Gastroesophageal sphincter (tissue), 4 donors: ENCODE data around the gene LHX2. TPM values are rescaled to one million over a fixed set of nuclear protein-coding genes. Genes with fewer than 3 reads are reported as not detected.

Experiments used
- ATAC-seq: fragments of 150-250 bp; one replicate; pipeline ENCODE4 v1.9.1; 2016; ENCODE audit warnings: mild to moderate bottlenecking, moderate library complexity
- H3K27ac ChIP-seq, 4 donors: fragments of 200-600 bp; sonication (generic) in 3 of 4; 1 replicate in 3 of 4; 2 replicates in 1 of 4; pipeline ENCODE4 v1.5.1; 2016 to 2019
- H3K27me3 ChIP-seq: fragments of 200-600 bp; sonication (generic); one replicate; pipeline ENCODE4 v1.5.1; 2019
- H3K36me3 ChIP-seq, 2 donors: fragments of 200-600 bp; sonication (generic); one replicate each; pipeline ENCODE4 v1.5.1; 2019; ENCODE audit warnings: control low read depth in 1 of 2
- H3K4me1 ChIP-seq, 3 donors: fragments of 200-600 bp; sonication (generic); 1 replicate in 2 of 3; 2 replicates in 1 of 3; pipeline ENCODE4 v1.5.1; 2016 to 2019; ENCODE audit warnings: control low read depth in 2 of 3
- H3K4me3 ChIP-seq, 2 donors: fragments of 200-600 bp; sonication (generic); one replicate each; pipeline ENCODE4 v1.5.1; 2019; ENCODE audit warnings: mild to moderate bottlenecking in 1 of 2, moderate library complexity in 1 of 2
- H3K9me3 ChIP-seq, 3 donors: fragments of 200-600 bp; sonication (generic); one replicate each; pipeline ENCODE4 v1.5.1; 2017 to 2019; ENCODE audit warnings: control low read depth in 2 of 3
- EP300 ChIP-seq: sonication (generic); formaldehyde crosslinking; IDR thresholded peaks from one replicate; pipeline ENCODE4 v1.6.1; 2017; ENCODE audit warnings: antibody characterized with exemption, mild to moderate bottlenecking
- POLR2A ChIP-seq, 2 donors: fragments of 450-650 bp; IDR thresholded peaks; one replicate each; pipeline ENCODE4 v1.6.1; 2017; ENCODE audit warnings: antibody characterized with exemption in 2 of 2, mild to moderate bottlenecking in 2 of 2, moderate library complexity in 1 of 2
- POLR2AphosphoS5 ChIP-seq: sonication (generic); formaldehyde crosslinking; IDR thresholded peaks from one replicate; pipeline ENCODE4 v1.6.1; 2017; ENCODE audit warnings: antibody characterized with exemption
- WGBS, 2 donors: methylation state at CpG; one replicate each; pipeline ENCODE4 v1.1.5; 2018; ENCODE audit warnings: low coverage in 1 of 2; 5-methylcytosine and 5-hydroxymethylcytosine counted together
- total RNA-seq, 4 donors: library from RNA; depleted of rRNA; stranded (reverse); fragments of >200 nt; gene quantifications; one replicate each; pipeline ENCODE4 v1.1.0, GENCODE V29; 2016
- TF ChIP-seq, protein P1 (sequence below), 4 experiments: fragments of 200-600 bp in 2 of 4; fragments of 450-650 bp in 2 of 4; sonication (generic) in 1 of 4; IDR thresholded peaks; one replicate each; pipeline ENCODE4 v1.5.1; 2017 to 2019; ENCODE audit warnings: antibody characterized with exemption in 4 of 4, mild to moderate bottlenecking in 2 of 4, moderate library complexity in 2 of 4

The LHX2 gene
- total RNA-seq, 4 donors from 2014 or later: not detected

GRCh38 chr9:124020520-124021384 is 9.2 kb downstream of the LHX2 start:
- peaks cover 100% of the 10 kb centered on the region for H3K27me3 ChIP-seq
- TF ChIP-seq POLR2AphosphoS5 (no peak), POLR2A (IDR thresholded peaks at IDR 0.05) (no peak), EP300 (no peak)
- TF ChIP-seq, protein P1, sequence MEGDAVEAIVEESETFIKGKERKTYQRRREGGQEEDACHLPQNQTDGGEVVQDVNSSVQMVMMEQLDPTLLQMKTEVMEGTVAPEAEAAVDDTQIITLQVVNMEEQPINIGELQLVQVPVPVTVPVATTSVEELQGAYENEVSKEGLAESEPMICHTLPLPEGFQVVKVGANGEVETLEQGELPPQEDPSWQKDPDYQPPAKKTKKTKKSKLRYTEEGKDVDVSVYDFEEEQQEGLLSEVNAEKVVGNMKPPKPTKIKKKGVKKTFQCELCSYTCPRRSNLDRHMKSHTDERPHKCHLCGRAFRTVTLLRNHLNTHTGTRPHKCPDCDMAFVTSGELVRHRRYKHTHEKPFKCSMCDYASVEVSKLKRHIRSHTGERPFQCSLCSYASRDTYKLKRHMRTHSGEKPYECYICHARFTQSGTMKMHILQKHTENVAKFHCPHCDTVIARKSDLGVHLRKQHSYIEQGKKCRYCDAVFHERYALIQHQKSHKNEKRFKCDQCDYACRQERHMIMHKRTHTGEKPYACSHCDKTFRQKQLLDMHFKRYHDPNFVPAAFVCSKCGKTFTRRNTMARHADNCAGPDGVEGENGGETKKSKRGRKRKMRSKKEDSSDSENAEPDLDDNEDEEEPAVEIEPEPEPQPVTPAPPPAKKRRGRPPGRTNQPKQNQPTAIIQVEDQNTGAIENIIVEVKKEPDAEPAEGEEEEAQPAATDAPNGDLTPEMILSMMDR (IDR thresholded peaks at IDR 0.05): no peak
- H3K9me3 ChIP-seq: no peaks in the 10 kb centered on the region
- H3K27ac ChIP-seq: no peak overlapping the region
- no peaks in the 10 kb centered on the region for H3K36me3 ChIP-seq
- H3K4me3 ChIP-seq: no peak overlapping the region
- WGBS, 2 donors: 10 to 14% methylated on average over 13 to 15 of the region's 31 CpGs
- peaks cover 0 to 38% (median 29%) of the 10 kb centered on the region in 3 donors for H3K4me1 ChIP-seq
- no peak for ATAC-seq

GRCh38 chr9:124021385-124021769 is 9.8 kb downstream of the LHX2 start:
- no peak overlapping the region for H3K27ac ChIP-seq
- TF ChIP-seq, protein P1 (IDR thresholded peaks at IDR 0.05): no peak
- TF ChIP-seq POLR2A (IDR thresholded peaks at IDR 0.05) (no peak), EP300 (no peak), POLR2AphosphoS5 (no peak)
- peaks cover 98% of the 10 kb centered on the region for H3K27me3 ChIP-seq
- H3K9me3 ChIP-seq: no peaks in the 10 kb centered on the region
- WGBS, 2 donors: 19 to 20% methylated on average over 5 of the region's 5 CpGs
- ATAC-seq: no peak
- no peak overlapping the region for H3K4me3 ChIP-seq
- H3K4me1 ChIP-seq: peaks cover 0 to 32% (median 24%) of the 10 kb centered on the region in 3 donors
- no peaks in the 10 kb centered on the region for H3K36me3 ChIP-seq

DNA sequence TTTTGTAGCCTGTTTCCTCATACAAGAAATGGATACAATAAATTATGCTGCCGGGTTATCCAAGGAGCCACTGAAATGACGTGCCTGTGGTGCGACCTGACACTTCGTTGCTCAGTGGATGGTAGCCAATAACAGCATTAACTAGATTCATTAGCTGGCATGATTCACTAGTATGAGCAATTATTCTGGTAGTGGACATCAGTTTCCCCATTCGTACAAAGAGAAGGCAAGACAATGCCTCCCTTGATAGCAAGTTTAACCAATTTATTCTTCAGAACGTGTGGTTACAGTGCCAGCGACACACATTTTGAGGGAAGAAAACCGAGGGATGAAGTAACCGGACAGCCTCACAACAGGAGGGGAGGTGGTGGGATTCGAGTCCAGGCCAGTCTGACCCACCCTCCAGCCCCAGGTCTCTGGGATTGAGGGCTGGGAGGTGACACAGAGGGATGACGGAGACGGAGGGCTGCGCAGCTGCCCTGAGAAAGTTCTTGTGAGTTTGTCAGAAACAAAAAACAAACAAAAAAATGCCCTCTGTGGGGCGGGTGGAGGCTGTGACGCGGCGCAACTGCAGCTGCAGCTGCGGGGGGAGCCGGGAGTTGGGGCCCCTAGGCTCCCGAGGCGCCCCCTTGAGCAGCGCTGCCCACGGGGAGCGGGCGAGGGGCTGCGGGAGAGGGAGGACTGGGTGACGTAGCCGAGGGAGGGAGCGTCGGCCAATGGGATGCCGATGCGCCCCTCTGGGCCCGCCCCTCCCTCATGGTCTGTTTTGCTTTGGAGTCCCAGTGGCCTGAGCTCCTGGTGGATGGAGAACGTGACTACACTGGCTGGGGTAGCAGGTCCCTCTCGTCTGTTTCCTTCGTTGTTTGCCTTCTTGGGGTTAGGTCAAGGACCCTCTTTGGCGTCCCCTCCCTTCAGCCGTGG is 10.9 kb downstream of the LHX2 start:
- 5 to 8% methylated on average over 27 to 28 of the region's 38 CpGs for WGBS, 2 donors
- TF ChIP-seq POLR2AphosphoS5 (no peak), POLR2A (IDR thresholded peaks at IDR 0.05) (no peak), EP300 (no peak)
- TF ChIP-seq, protein P1 (IDR thresholded peaks at IDR 0.05): no peak
- Histone ChIP-seq H3K4me1 (peaks cover 0 to 21% (median 14%) of the 10 kb centered on the region in 3 donors), H3K9me3 (no peaks in the 10 kb centered on the region), H3K27ac (no peak overlapping the region), H3K4me3 (no peak overlapping the region), H3K27me3 (peaks cover 89% of the 10 kb centered on the region), H3K36me3 (no peaks in the 10 kb centered on the region)
- no peak for ATAC-seq

- Histone ChIP-seq H3K27ac (no peak overlapping the region), H3K27me3 (peaks cover 84% of the 10 kb centered on the region), H3K36me3 (no peaks in the 10 kb centered on the region), H3K4me3 (no peak overlapping the region), H3K4me1 (peaks cover 0 to 6% (median 0%) of the 10 kb centered on the region in 3 donors), H3K9me3 (no peaks in the 10 kb centered on the region)
- ATAC-seq: no peak
- no peak for TF ChIP-seq POLR2AphosphoS5
- TF ChIP-seq POLR2A (IDR thresholded peaks at IDR 0.05): no peak
- no peak for TF ChIP-seq EP300
- TF ChIP-seq, protein P1 (IDR thresholded peaks at IDR 0.05): no peak
- WGBS, 2 donors: 56 to 59% methylated on average over 2 of the region's 2 CpGs
Observed at GRCh38 chr9:124024107-124024506, 12.5 kb downstream of the LHX2 start.
